ENCODE measurements around the gene FRMD5.

GRCh38 chr15:43893956-43894355 is 301.1 kb downstream of the FRMD5 start:
- TF ChIP-seq, protein P1, sequence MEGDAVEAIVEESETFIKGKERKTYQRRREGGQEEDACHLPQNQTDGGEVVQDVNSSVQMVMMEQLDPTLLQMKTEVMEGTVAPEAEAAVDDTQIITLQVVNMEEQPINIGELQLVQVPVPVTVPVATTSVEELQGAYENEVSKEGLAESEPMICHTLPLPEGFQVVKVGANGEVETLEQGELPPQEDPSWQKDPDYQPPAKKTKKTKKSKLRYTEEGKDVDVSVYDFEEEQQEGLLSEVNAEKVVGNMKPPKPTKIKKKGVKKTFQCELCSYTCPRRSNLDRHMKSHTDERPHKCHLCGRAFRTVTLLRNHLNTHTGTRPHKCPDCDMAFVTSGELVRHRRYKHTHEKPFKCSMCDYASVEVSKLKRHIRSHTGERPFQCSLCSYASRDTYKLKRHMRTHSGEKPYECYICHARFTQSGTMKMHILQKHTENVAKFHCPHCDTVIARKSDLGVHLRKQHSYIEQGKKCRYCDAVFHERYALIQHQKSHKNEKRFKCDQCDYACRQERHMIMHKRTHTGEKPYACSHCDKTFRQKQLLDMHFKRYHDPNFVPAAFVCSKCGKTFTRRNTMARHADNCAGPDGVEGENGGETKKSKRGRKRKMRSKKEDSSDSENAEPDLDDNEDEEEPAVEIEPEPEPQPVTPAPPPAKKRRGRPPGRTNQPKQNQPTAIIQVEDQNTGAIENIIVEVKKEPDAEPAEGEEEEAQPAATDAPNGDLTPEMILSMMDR (IDR thresholded peaks at IDR 0.05), result no peak
- peak in 1 of 2 donors; percentile 31 for TF ChIP-seq POLR2A (IDR thresholded peaks at IDR 0.05)
